ENCODE results near the gene PPP6R2. TPM values are rescaled to one million over a fixed set of nuclear protein-coding genes. Genes with fewer than 3 reads are reported as not detected.
A peak's percentile ranks its signal among the peaks of the same experiment; 100 is the strongest.
"Not testable (repeated sequence)": the region's sequence is repeated elsewhere in the genome, so short reads cannot be mapped to it uniquely, and the experiment has no call there.

PPP6R2 gene
- total and polyA plus RNA-seq, 4 donors: 35.2 to 70.0 (median 46.6) TPM

DNA sequence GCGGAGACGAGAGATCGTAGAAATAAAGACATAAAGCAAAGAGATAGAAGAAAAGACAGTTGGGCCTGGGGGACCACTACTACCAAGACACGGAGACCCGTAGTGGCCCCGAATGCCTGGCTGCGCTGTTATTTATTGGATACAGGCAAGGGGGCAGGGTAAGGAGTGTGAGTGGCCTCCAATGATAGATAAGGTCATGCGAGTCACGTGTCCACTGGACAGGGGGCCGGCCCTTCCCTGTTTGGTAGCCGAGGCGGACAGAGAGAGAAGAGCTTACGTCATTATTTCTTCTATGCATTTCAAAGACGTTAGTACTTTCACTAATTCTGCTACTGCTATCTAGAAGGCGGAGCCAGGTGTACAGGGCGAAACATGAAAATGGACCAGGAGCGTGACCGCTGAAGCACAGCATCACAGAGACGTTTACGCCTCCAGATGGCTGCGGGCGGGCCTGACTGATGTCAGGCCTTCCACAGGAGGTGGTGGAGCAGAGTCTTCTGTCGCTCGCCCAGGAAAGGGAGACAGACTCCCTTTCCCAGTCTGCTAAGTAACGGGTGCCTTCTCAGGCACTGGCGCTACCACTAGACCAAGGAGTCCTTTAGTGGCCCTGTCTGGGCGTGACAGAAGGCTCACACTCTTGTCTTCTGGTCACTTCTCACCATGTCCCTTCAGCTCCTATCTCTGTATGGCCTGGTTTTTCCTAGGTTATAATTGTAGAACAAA is 24.8 kb downstream of the PPP6R2 start:
- peaks cover 0 to 6% (median 2%) of the 10 kb centered on the region in 4 donors for H3K36me3 ChIP-seq (ENCODE audit: control insufficient read depth in 4 of 4, insufficient read depth in 4 of 4, low read length in 4 of 4)
- ATAC-seq (ENCODE audit: insufficient read depth, low FRiP score) (no peak), DNase-seq (no peak)
- H3K4me1 ChIP-seq (ENCODE audit: control insufficient read depth in 5 of 5, insufficient read depth in 5 of 5, low read length in 5 of 5): peaks cover 0 to 6% (median 3%) of the 10 kb centered on the region in 5 donors
- WGBS, 2 donors: 95 to 96% methylated on average over 27 of the region's 27 CpGs
- no peaks in the 10 kb centered on the region for H3K9me3 ChIP-seq (ENCODE audit: control insufficient read depth in 4 of 4, insufficient read depth in 3 of 4, low read length in 3 of 4)
- no peak overlapping the region for H3K27ac ChIP-seq (ENCODE audit: low read depth in 1 of 2, low read length in 1 of 2)
- H3K4me3 ChIP-seq: no peak overlapping the region
- H3K9ac ChIP-seq (ENCODE audit: insufficient read depth in 1 of 2, low read length in 2 of 2): no peak overlapping the region
- no peaks in the 10 kb centered on the region for H3K27me3 ChIP-seq (ENCODE audit: control insufficient read depth in 3 of 3, insufficient read depth in 3 of 3, low read length in 2 of 3)
- TF ChIP-seq CTCF (IDR thresholded peaks at IDR 0.05; ENCODE audit: control extremely low read depth, extremely low read depth): no peak

- Histone ChIP-seq H3K36me3 (ENCODE audit: control insufficient read depth in 4 of 4, insufficient read depth in 4 of 4, low read length in 4 of 4) (peaks cover 6 to 24% (median 12%) of the 10 kb centered on the region in 4 donors), H3K27ac (ENCODE audit: low read depth in 1 of 2, low read length in 1 of 2) (no peak overlapping the region), H3K9ac (ENCODE audit: insufficient read depth in 1 of 2, low read length in 2 of 2) (no peak overlapping the region), H3K27me3 (ENCODE audit: control insufficient read depth in 3 of 3, insufficient read depth in 3 of 3, low read length in 2 of 3) (no peaks in the 10 kb centered on the region), H3K4me1 (ENCODE audit: control insufficient read depth in 5 of 5, insufficient read depth in 5 of 5, low read length in 5 of 5) (peaks cover 0 to 2% (median 0%) of the 10 kb centered on the region in 5 donors), H3K4me3 (no peak overlapping the region), H3K9me3 (ENCODE audit: control insufficient read depth in 4 of 4, insufficient read depth in 3 of 4, low read length in 3 of 4) (no peaks in the 10 kb centered on the region)
- ATAC-seq (ENCODE audit: insufficient read depth, low FRiP score) (no peak), DNase-seq (no peak)
- WGBS, 2 donors: 94% methylated on average over 2 of the region's 2 CpGs
- no peak for TF ChIP-seq CTCF (IDR thresholded peaks at IDR 0.05; ENCODE audit: control extremely low read depth, extremely low read depth)
Measured at GRCh38 chr22:50371101-50371648, 28.0 kb downstream of the PPP6R2 start.

DNA sequence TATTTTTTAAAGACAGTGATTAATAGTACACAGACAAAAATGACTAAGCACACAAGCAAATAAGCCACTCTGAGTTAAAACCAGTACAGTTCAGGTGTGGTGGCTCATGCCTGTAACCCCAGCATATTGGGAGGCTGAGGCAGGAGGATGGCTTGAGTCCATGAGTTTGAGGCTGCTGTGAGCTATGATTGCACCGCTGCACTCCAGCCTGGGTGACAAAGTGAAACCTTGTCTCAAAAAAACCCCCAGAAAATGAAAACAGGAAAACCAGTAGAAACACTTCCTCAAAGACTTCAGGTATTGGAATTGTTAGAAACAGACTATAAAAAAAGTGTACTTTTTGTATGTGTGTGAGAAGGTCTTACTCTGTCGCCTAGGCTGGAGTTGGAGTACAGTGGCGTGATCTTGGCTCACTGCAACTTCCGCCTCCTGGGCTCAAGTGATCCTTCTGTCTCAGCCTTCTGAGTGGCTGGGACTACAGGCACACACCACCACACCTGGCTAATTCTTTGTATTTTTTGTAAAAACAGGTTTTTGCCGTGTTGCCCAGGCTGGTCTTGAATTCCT is 33.0 kb downstream of the PPP6R2 start:
- peaks cover 8 to 32% (median 19%) of the 10 kb centered on the region in 4 donors for H3K36me3 ChIP-seq (ENCODE audit: control insufficient read depth in 4 of 4, insufficient read depth in 4 of 4, low read length in 4 of 4)

GRCh38 chr22:50381021-50381555 is 38.0 kb downstream of the PPP6R2 start:
- not testable (repeated sequence) for H3K4me1 ChIP-seq (ENCODE audit: control insufficient read depth in 5 of 5, insufficient read depth in 5 of 5, low read length in 5 of 5); H3K27me3 ChIP-seq (ENCODE audit: control insufficient read depth in 3 of 3, insufficient read depth in 3 of 3, low read length in 2 of 3); ATAC-seq (ENCODE audit: insufficient read depth, low FRiP score); H3K9ac ChIP-seq (ENCODE audit: insufficient read depth in 1 of 2, low read length in 2 of 2); H3K4me3 ChIP-seq; DNase-seq; H3K9me3 ChIP-seq (ENCODE audit: control insufficient read depth in 4 of 4, insufficient read depth in 3 of 4, low read length in 3 of 4)
- peaks cover 5 to 12% (median 8%) of the 10 kb centered on the region in 4 donors for H3K36me3 ChIP-seq (ENCODE audit: control insufficient read depth in 4 of 4, insufficient read depth in 4 of 4, low read length in 4 of 4)
- 87 to 89% methylated on average over 13 to 15 of the region's 15 CpGs for WGBS, 2 donors
- H3K27ac ChIP-seq (ENCODE audit: low read depth in 1 of 2, low read length in 1 of 2): peak overlapping the region in 1 of 2 donors; percentile 56

More for the DNA sequence above, 33.0 kb downstream of the PPP6R2 start:
- Histone ChIP-seq H3K9me3 (ENCODE audit: control insufficient read depth in 4 of 4, insufficient read depth in 3 of 4, low read length in 3 of 4) (no peaks in the 10 kb centered on the region), H3K4me1 (ENCODE audit: control insufficient read depth in 5 of 5, insufficient read depth in 5 of 5, low read length in 5 of 5) (no peaks in the 10 kb centered on the region), H3K27me3 (ENCODE audit: control insufficient read depth in 3 of 3, insufficient read depth in 3 of 3, low read length in 2 of 3) (no peaks in the 10 kb centered on the region), H3K4me3 (no peak overlapping the region), H3K27ac (ENCODE audit: low read depth in 1 of 2, low read length in 1 of 2) (no peak overlapping the region), H3K9ac (ENCODE audit: insufficient read depth in 1 of 2, low read length in 2 of 2) (no peak overlapping the region)
- WGBS, 2 donors: 47 to 70% methylated on average over 5 of the region's 5 CpGs
- no peak for ATAC-seq (ENCODE audit: insufficient read depth, low FRiP score)
- no peak for TF ChIP-seq CTCF (IDR thresholded peaks at IDR 0.05; ENCODE audit: control extremely low read depth, extremely low read depth)
- DNase-seq: no peak
